Fibroblast of lung (primary cell): ENCODE data around the gene RXRA. TPM values are rescaled to one million over a fixed set of nuclear protein-coding genes. Genes with fewer than 3 reads are reported as not detected.

Experiments
- DNase-seq, 2 donors: peaks; one replicate each; pipeline versions ENCODE4 v3.0.0 to v3.0.0-alpha.2; 2010; ENCODE audit warnings: low read depth in 2 of 2
- H2AFZ ChIP-seq: 2 replicates; pipeline ENCODE4 v1.5.1; 2012; ENCODE audit warnings: low read length, control low read depth, inconsistent platforms
- H3K27ac ChIP-seq: 2 replicates; pipeline ENCODE4 v1.5.1; 2011; ENCODE audit warnings: low read length, control low read depth; ENCODE audit not compliant: insufficient read depth
- H3K27me3 ChIP-seq: 2 replicates; pipeline ENCODE4 v1.5.1; 2011; ENCODE audit warnings: mild to moderate bottlenecking, low read length; ENCODE audit not compliant: control insufficient read depth, insufficient read depth
- H3K36me3 ChIP-seq: 2 replicates; pipeline ENCODE4 v1.5.1; 2011; ENCODE audit warnings: low read length; ENCODE audit not compliant: control insufficient read depth, insufficient read depth
- H3K4me1 ChIP-seq: 2 replicates; pipeline ENCODE4 v1.5.1; 2011; ENCODE audit warnings: low read length; ENCODE audit not compliant: control insufficient read depth, insufficient read depth; ENCODE audit errors: extremely low read depth
- H3K4me2 ChIP-seq: 2 replicates; pipeline ENCODE4 v1.5.1; 2011; ENCODE audit warnings: low read length, control low read depth; ENCODE audit not compliant: insufficient read depth; ENCODE audit errors: extremely low read depth
- H3K4me3 ChIP-seq, 4 experiments: fragments of 200-600 bp in 1 of 4; sonication (generic) in 1 of 4; replicated peaks in 1 of 4; 2 replicates each; pipeline ENCODE4 v1.5.1; 2011 to 2016; ENCODE audit warnings: low read length in 4 of 4, low read depth in 3 of 4, mild to moderate bottlenecking in 3 of 4, control low read depth in 2 of 4, inconsistent platforms in 1 of 4, mixed read lengths in 1 of 4; ENCODE audit not compliant: insufficient read depth in 1 of 4; ENCODE audit errors: control extremely low read depth in 1 of 4
- H3K79me2 ChIP-seq: 2 replicates; pipeline ENCODE4 v1.5.1; 2012; ENCODE audit warnings: mild to moderate bottlenecking, low read length, inconsistent platforms; ENCODE audit not compliant: control insufficient read depth, insufficient read depth
- H3K9ac ChIP-seq: 2 replicates; pipeline ENCODE4 v1.5.1; 2011; ENCODE audit warnings: mild to moderate bottlenecking, low read length, control low read depth; ENCODE audit not compliant: insufficient read depth
- H3K9me3 ChIP-seq: 2 replicates; pipeline ENCODE4 v1.5.1; 2012; ENCODE audit warnings: low read depth, low read length; ENCODE audit not compliant: control insufficient read depth, insufficient read depth
- H4K20me1 ChIP-seq: 2 replicates; pipeline ENCODE4 v1.5.1; 2011; ENCODE audit warnings: low read length; ENCODE audit not compliant: control insufficient read depth, insufficient read depth; ENCODE audit errors: extremely low read depth
- CTCF ChIP-seq, 2 donors: IDR thresholded peaks in 1 of 2; conservative IDR thresholded peaks in 1 of 2; 1 replicate in 1 of 2; 2 replicates in 1 of 2; pipeline ENCODE4 v1.5.1; 2011 to 2012; ENCODE audit warnings: low read length in 2 of 2, control low read depth in 1 of 2, inconsistent platforms in 1 of 2, low read depth in 1 of 2, mild to moderate bottlenecking in 1 of 2
- EZH2 ChIP-seq: IDR thresholded peaks from 2 replicates; pipeline ENCODE4 v1.5.1; 2012; ENCODE audit warnings: low read length, control low read depth, mild to moderate bottlenecking; ENCODE audit errors: missing control alignments
- polyA plus RNA-seq, 2 donors: library from polyadenylated mRNA; depleted of rRNA in 1 of 2; stranded (reverse) in 1 of 2; unstranded in 1 of 2; fragments of >200 nt; gene quantifications; 2 replicates each; pipeline ENCODE4 v1.2.1, GENCODE V29; 2011 to 2012; ENCODE audit warnings: missing spikeins in 1 of 2
- total RNA-seq: library from RNA; depleted of rRNA; stranded (reverse); fragments of >200 nt; gene quantifications from 2 replicates; pipeline ENCODE4 v1.2.1, GENCODE V29; 2014

RXRA gene
- total and polyA plus RNA-seq, 2 donors (not counting 1 experiment from before 2014, with no cell fraction given): 13.3 to 14.9 TPM

GRCh38 chr9:134347996-134348395, 21.7 kb downstream of the RXRA start:
- Histone ChIP-seq H3K4me3 (no peak overlapping the region), H3K9me3 (no peaks in the 10 kb centered on the region), H3K27ac (no peak overlapping the region), H3K4me2 (no peak overlapping the region), H3K36me3 (no peaks in the 10 kb centered on the region), H2AFZ (no peak overlapping the region), H4K20me1 (no peaks in the 10 kb centered on the region), H3K4me1 (no peaks in the 10 kb centered on the region), H3K9ac (no peak overlapping the region), H3K27me3 (no peaks in the 10 kb centered on the region), H3K79me2 (peaks cover 37% of the 10 kb centered on the region)
- no peak for DNase-seq
- TF ChIP-seq EZH2 (no peak), CTCF (conservative IDR thresholded peaks at IDR 0.05 in 1 of 2, IDR thresholded peaks at IDR 0.05 in 1 of 2; ENCODE audit: low read depth in 1 of 2, low read length in 2 of 2) (no peak)

- TF ChIP-seq CTCF (conservative IDR thresholded peaks at IDR 0.05 in 1 of 2, IDR thresholded peaks at IDR 0.05 in 1 of 2; ENCODE audit: low read depth in 1 of 2, low read length in 2 of 2) (no peak), EZH2 (no peak)
- no peaks in the 10 kb centered on the region for H3K36me3 ChIP-seq
- H3K27ac ChIP-seq: no peak overlapping the region
- H3K4me1 ChIP-seq: no peaks in the 10 kb centered on the region
- H3K79me2 ChIP-seq: peaks cover 42% of the 10 kb centered on the region
- no peak overlapping the region for H3K9ac ChIP-seq
- no peaks in the 10 kb centered on the region for H4K20me1 ChIP-seq
- H3K4me3 ChIP-seq: no peak overlapping the region
- DNase-seq: no peak
- H3K9me3 ChIP-seq: no peaks in the 10 kb centered on the region
- H3K4me2 ChIP-seq: no peak overlapping the region
- H2AFZ ChIP-seq: no peak overlapping the region
- H3K27me3 ChIP-seq: no peaks in the 10 kb centered on the region
These were observed 22.3 kb downstream of the RXRA start for GRCh38 chr9:134348404-134349155.

GRCh38 chr9:134349936-134350335, 23.7 kb downstream of the RXRA start:
- no peaks in the 10 kb centered on the region for H4K20me1 ChIP-seq
- H3K4me3 ChIP-seq: no peak overlapping the region
- no peaks in the 10 kb centered on the region for H3K4me1 ChIP-seq
- H3K36me3 ChIP-seq: no peaks in the 10 kb centered on the region
- H2AFZ ChIP-seq: no peak overlapping the region
- H3K79me2 ChIP-seq: peaks cover 37% of the 10 kb centered on the region
- no peaks in the 10 kb centered on the region for H3K9me3 ChIP-seq
- DNase-seq: no peak
- no peaks in the 10 kb centered on the region for H3K27me3 ChIP-seq
- no peak overlapping the region for H3K4me2 ChIP-seq
- TF ChIP-seq CTCF (conservative IDR thresholded peaks at IDR 0.05 in 1 of 2, IDR thresholded peaks at IDR 0.05 in 1 of 2; ENCODE audit: low read depth in 1 of 2, low read length in 2 of 2): no peak
- TF ChIP-seq EZH2: no peak
- no peak overlapping the region for H3K27ac ChIP-seq
- H3K9ac ChIP-seq: no peak overlapping the region
